IPS-15b (cell line): ENCODE data around the gene ACAD9.

Experiments
- H3K27me3 ChIP-seq: one replicate; pipeline ENCODE4 v1.6.1; 2013; ENCODE audit warnings: low read length; ENCODE audit not compliant: control insufficient read depth, insufficient read depth
- H3K36me3 ChIP-seq: one replicate; pipeline ENCODE4 v1.6.1; 2013; ENCODE audit warnings: low read length; ENCODE audit not compliant: control insufficient read depth, insufficient read depth
- H3K4me1 ChIP-seq: one replicate; pipeline ENCODE4 v1.6.1; 2013; ENCODE audit warnings: mild to moderate bottlenecking, low read length; ENCODE audit not compliant: control insufficient read depth, insufficient read depth
- H3K4me3 ChIP-seq: one replicate; pipeline ENCODE4 v1.5.1; 2013; ENCODE audit warnings: low read depth, low read length
- H3K9ac ChIP-seq: one replicate; pipeline ENCODE4 v1.6.1; 2013; ENCODE audit warnings: low read depth, mild to moderate bottlenecking, low read length
- H3K9me3 ChIP-seq: one replicate; pipeline ENCODE4 v1.6.1; 2013; ENCODE audit warnings: mild to moderate bottlenecking, low read length; ENCODE audit not compliant: control insufficient read depth, insufficient read depth

Gene ACAD9

GRCh38 chr3:128847666-128848370 is 31.6 kb upstream of the ACAD9 start:
- H3K9ac ChIP-seq = no peak overlapping the region
- no peaks in the 10 kb centered on the region for H3K9me3 ChIP-seq
- no peak overlapping the region for H3K4me3 ChIP-seq
- peaks cover 12% of the 10 kb centered on the region for H3K4me1 ChIP-seq
- no peaks in the 10 kb centered on the region for H3K36me3 ChIP-seq
- no peaks in the 10 kb centered on the region for H3K27me3 ChIP-seq

DNA sequence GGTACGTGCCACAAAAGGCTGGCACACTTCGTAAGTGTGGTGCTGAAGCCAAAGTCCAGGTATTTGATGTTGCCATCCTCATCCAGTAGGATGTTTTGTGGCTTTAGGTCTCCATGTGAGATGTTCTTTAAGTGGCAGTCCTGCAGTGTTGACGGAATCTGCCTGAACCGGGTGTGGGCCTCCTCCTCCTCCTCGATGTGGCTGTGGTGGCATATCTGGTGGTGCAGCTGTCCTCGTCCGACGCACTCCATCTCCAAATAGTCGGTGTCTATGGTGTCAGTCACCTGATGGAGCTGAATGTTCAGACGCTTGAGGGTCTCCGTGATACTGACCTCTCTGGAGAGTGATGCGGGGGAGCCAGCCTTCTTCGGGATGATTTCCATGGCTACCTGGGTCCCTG is 30.5 kb upstream of the ACAD9 start:
- H3K4me3 ChIP-seq = no peak overlapping the region
- H3K27me3 ChIP-seq = no peaks in the 10 kb centered on the region
- no peaks in the 10 kb centered on the region for H3K9me3 ChIP-seq
- H3K9ac ChIP-seq = no peak overlapping the region
- H3K4me1 ChIP-seq = peaks cover 12% of the 10 kb centered on the region
- H3K36me3 ChIP-seq = no peaks in the 10 kb centered on the region

DNA sequence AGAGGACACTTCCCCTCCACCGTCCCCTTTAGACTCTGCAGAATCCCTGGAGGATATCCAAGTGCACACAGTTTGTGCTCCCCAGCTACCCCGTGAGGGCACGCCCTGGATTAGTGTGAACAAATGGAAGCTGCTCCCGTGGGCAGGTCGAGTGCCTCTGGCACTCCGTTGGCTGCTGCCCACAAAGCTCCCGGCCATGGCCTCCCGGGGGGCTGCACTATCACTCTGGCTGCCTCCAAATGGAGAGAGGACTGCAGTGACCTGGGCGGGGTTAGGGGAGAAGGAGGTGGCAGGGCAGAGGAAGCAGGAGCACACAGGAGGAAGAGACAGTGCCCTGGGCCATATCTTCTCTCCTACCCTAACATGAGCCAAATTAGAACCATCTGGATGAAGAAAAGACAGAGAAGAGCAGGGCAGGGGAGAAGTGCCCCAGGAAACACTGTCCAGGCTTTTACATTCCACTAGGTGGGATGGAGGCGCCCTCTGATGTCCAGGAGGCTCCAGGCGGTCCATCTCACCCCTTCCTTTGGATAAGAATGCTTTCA is 29.4 kb upstream of the ACAD9 start:
- H3K4me3 ChIP-seq = no peak overlapping the region
- H3K9me3 ChIP-seq = peaks cover 5% of the 10 kb centered on the region
- no peak overlapping the region for H3K9ac ChIP-seq
- no peaks in the 10 kb centered on the region for H3K27me3 ChIP-seq
- no peaks in the 10 kb centered on the region for H3K36me3 ChIP-seq
- H3K4me1 ChIP-seq = peaks cover 12% of the 10 kb centered on the region

- no peak overlapping the region for H3K4me3 ChIP-seq
- H3K36me3 ChIP-seq = no peaks in the 10 kb centered on the region
- H3K9ac ChIP-seq = no peak overlapping the region
- H3K4me1 ChIP-seq = peaks cover 8% of the 10 kb centered on the region
- H3K27me3 ChIP-seq = no peaks in the 10 kb centered on the region
- peaks cover 5% of the 10 kb centered on the region for H3K9me3 ChIP-seq
Observed at GRCh38 chr3:128850544-128850943, 28.9 kb upstream of the ACAD9 start.

- no peaks in the 10 kb centered on the region for H3K27me3 ChIP-seq
- peaks cover 5% of the 10 kb centered on the region for H3K9me3 ChIP-seq
- H3K9ac ChIP-seq = no peak overlapping the region
- H3K4me3 ChIP-seq = no peak overlapping the region
- H3K4me1 ChIP-seq = peaks cover 4% of the 10 kb centered on the region
- H3K36me3 ChIP-seq = no peaks in the 10 kb centered on the region
Observed at GRCh38 chr3:128851601-128852000, 27.8 kb upstream of the ACAD9 start.

- Histone ChIP-seq H3K27me3 (no peaks in the 10 kb centered on the region), H3K36me3 (no peaks in the 10 kb centered on the region), H3K9me3 (peaks cover 10% of the 10 kb centered on the region), H3K9ac (no peak overlapping the region), H3K4me1 (no peaks in the 10 kb centered on the region), H3K4me3 (no peak overlapping the region)
Observed at GRCh38 chr3:128853826-128854225, 25.6 kb upstream of the ACAD9 start.

DNA sequence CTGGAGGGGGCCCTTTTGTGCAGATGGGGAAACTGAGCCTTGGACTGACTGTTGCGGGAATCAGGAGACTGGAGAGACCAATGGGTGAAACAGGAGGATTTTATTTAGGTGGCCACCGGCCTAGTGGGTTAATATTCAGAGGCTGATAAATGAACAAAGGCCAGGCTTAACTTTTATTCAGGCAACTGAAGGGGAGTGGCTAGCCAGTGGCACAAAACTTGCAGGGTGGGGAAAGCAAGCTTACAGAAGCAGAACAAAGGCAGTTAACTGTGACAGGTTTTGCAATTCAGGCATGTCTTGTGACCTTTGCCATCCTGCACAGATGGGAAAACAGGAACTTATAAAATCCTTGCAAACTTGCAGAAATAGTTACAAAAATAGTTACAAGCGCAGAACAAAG is 24.9 kb upstream of the ACAD9 start:
- Histone ChIP-seq H3K4me1 (no peaks in the 10 kb centered on the region), H3K9me3 (peaks cover 17% of the 10 kb centered on the region), H3K36me3 (no peaks in the 10 kb centered on the region), H3K4me3 (no peak overlapping the region), H3K9ac (no peak overlapping the region), H3K27me3 (no peaks in the 10 kb centered on the region)

GRCh38 chr3:128855569-128855968 is 23.9 kb upstream of the ACAD9 start:
- Histone ChIP-seq H3K9ac (no peak overlapping the region), H3K36me3 (no peaks in the 10 kb centered on the region), H3K9me3 (peaks cover 22% of the 10 kb centered on the region), H3K4me1 (no peaks in the 10 kb centered on the region), H3K4me3 (no peak overlapping the region), H3K27me3 (no peaks in the 10 kb centered on the region)

DNA sequence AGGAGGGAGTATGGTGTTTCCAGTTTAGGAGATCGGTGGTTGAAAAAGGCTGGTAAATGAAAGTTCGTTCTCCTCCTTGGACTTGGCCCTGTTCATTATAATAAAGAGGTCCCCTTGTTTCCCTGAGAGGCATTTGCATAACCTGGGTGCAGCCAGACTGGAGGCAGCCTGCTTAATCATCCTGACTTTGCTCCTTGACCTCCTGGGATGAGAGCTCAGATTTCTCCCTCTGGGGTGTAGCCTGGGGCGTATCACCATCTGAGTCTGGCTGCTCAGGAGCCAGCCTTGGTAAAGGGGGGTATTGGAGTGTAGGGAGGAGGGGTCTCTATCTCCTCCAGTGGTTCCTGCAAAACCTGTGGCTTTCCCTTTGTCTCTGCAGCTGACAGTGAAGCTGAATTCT is 21.3 kb upstream of the ACAD9 start:
- Histone ChIP-seq H3K27me3 (no peaks in the 10 kb centered on the region), H3K4me3 (no peak overlapping the region), H3K9ac (no peak overlapping the region), H3K9me3 (peaks cover 22% of the 10 kb centered on the region), H3K4me1 (no peaks in the 10 kb centered on the region), H3K36me3 (no peaks in the 10 kb centered on the region)

- H3K4me3 ChIP-seq = no peak overlapping the region
- H3K27me3 ChIP-seq = no peaks in the 10 kb centered on the region
- H3K9me3 ChIP-seq = peaks cover 17% of the 10 kb centered on the region
- H3K9ac ChIP-seq = no peak overlapping the region
- H3K36me3 ChIP-seq = no peaks in the 10 kb centered on the region
- peaks cover 2% of the 10 kb centered on the region for H3K4me1 ChIP-seq
Observed at GRCh38 chr3:128859630-128860029, 19.8 kb upstream of the ACAD9 start.

GRCh38 chr3:128861491-128861890 is 17.9 kb upstream of the ACAD9 start:
- H3K27me3 ChIP-seq = no peaks in the 10 kb centered on the region
- H3K9me3 ChIP-seq = peaks cover 17% of the 10 kb centered on the region
- H3K9ac ChIP-seq = no peak overlapping the region
- H3K4me1 ChIP-seq = peaks cover 3% of the 10 kb centered on the region
- no peak overlapping the region for H3K4me3 ChIP-seq
- no peaks in the 10 kb centered on the region for H3K36me3 ChIP-seq

GRCh38 chr3:128863560-128863959 is 15.9 kb upstream of the ACAD9 start:
- Histone ChIP-seq H3K36me3 (no peaks in the 10 kb centered on the region), H3K4me3 (no peak overlapping the region), H3K4me1 (peaks cover 3% of the 10 kb centered on the region), H3K9ac (no peak overlapping the region), H3K9me3 (peaks cover 15% of the 10 kb centered on the region), H3K27me3 (no peaks in the 10 kb centered on the region)
